HepG2 (cell line): ENCODE results near the gene IQGAP2. TPM values are rescaled to one million over a fixed set of nuclear protein-coding genes. Genes with fewer than 3 reads are reported as not detected.

Source experiments
- ASH2L ChIP-seq: fragments of 300-600, 200-600 bp; sonication (generic); IDR thresholded peaks from 2 replicates; pipeline ENCODE4 v1.7.0; 2017; ENCODE audit warnings: low read depth, mild to moderate bottlenecking, moderate library complexity, mixed read lengths, low read length; ENCODE audit not compliant: insufficient read length
- GTF3A ChIP-seq: sonication (generic); formaldehyde crosslinking; conservative IDR thresholded peaks from 2 replicates; pipeline ENCODE4 v1.4.0; 2020; ENCODE audit warnings: mild to moderate bottlenecking, missing genetic modification reagents
- HNF1B ChIP-seq: sonication (generic); formaldehyde crosslinking; IDR thresholded peaks from 2 replicates; pipeline ENCODE4 v1.5.1; 2020; ENCODE audit warnings: mild to moderate bottlenecking, moderate library complexity, missing genetic modification reagents
- HNRNPH1 ChIP-seq: fragments of 200-400 bp; formaldehyde crosslinking; optimal IDR thresholded peaks from 2 replicates; pipeline ENCODE3; 2017; ENCODE audit warnings: mild to moderate bottlenecking, low read depth, low read length
- HOXA3 ChIP-seq: sonication (generic); formaldehyde crosslinking; IDR thresholded peaks from 2 replicates; pipeline ENCODE4 v1.5.0; 2020; ENCODE audit warnings: missing genetic modification reagents
- HOXD1 ChIP-seq: sonication (generic); formaldehyde crosslinking; IDR thresholded peaks from 2 replicates; pipeline ENCODE4 v1.5.0; 2020; ENCODE audit warnings: missing genetic modification reagents
- KAT2B ChIP-seq: fragments of 150-350 bp; IDR thresholded peaks from 2 replicates; pipeline ENCODE4 v1.6.1; 2014; ENCODE audit warnings: low read depth, low read length, borderline replicate concordance
- LRRFIP1 ChIP-seq: sonication (generic); formaldehyde crosslinking; conservative IDR thresholded peaks from 2 replicates; pipeline ENCODE4 v1.4.0; 2020; ENCODE audit warnings: missing genetic modification reagents
- MED13 ChIP-seq: sonication (generic); formaldehyde crosslinking; IDR thresholded peaks from 2 replicates; pipeline ENCODE4 v1.5.0; 2020; ENCODE audit warnings: missing genetic modification reagents
- MYNN ChIP-seq: sonication (generic); formaldehyde crosslinking; IDR thresholded peaks from 2 replicates; pipeline ENCODE4 v1.4.0; 2020; ENCODE audit warnings: mild to moderate bottlenecking, low read depth, missing genetic modification reagents
- NFE2L2 ChIP-seq: fragments of 150-350 bp; IDR thresholded peaks from 2 replicates; pipeline ENCODE4 v1.6.1; 2014; ENCODE audit warnings: low read length
- RCOR2 ChIP-seq: IDR thresholded peaks from 2 replicates; pipeline ENCODE4 v1.6.1; 2016; ENCODE audit warnings: missing biosample characterization, missing genetic modification reagents
- SOX5 ChIP-seq: IDR thresholded peaks from 2 replicates; pipeline ENCODE4 v1.6.1; 2016; ENCODE audit warnings: borderline replicate concordance
- ZMYM4 ChIP-seq: sonication (generic); formaldehyde crosslinking; IDR thresholded peaks from 2 replicates; pipeline ENCODE4 v1.8.1; 2023; ENCODE audit warnings: mild to moderate bottlenecking, missing genetic modification reagents
- ZNF10 ChIP-seq: sonication (generic); formaldehyde crosslinking; IDR thresholded peaks from 2 replicates; pipeline ENCODE4 v1.4.0; 2020; ENCODE audit warnings: mild to moderate bottlenecking, low read depth, missing genetic modification reagents, borderline replicate concordance
- ZNF33B ChIP-seq: sonication (generic); formaldehyde crosslinking; IDR thresholded peaks from 2 replicates; pipeline ENCODE4 v1.5.1; 2020; ENCODE audit warnings: mild to moderate bottlenecking, missing genetic modification reagents
- ZNF432 ChIP-seq: sonication (generic); formaldehyde crosslinking; IDR thresholded peaks from 2 replicates; pipeline ENCODE4 v1.5.0; 2020; ENCODE audit warnings: missing genetic modification reagents, mild to moderate bottlenecking, borderline replicate concordance
- ZNF747 ChIP-seq: sonication (generic); formaldehyde crosslinking; IDR thresholded peaks from 2 replicates; pipeline ENCODE4 v1.8.1; 2023; ENCODE audit warnings: missing genetic modification reagents, mild to moderate bottlenecking, borderline replicate concordance
- ZNF878 ChIP-seq: sonication (generic); formaldehyde crosslinking; IDR thresholded peaks from 2 replicates; pipeline ENCODE4 v1.8.1; 2023; ENCODE audit warnings: mild to moderate bottlenecking, missing genetic modification reagents, moderate library complexity
- polyA plus RNA-seq, 8 experiments: library from polyadenylated mRNA; depleted of rRNA in 3 of 8; stranded (reverse) in 7 of 8; unstranded in 1 of 8; fragments of >200 nt; fragmentation: Illumina TruSeq in 4 of 8; extraction: Trizol in 4 of 8; gene quantifications; 2 replicates each; pipeline versions ENCODE4 v1.2.1 to v1.2.3, GENCODE V29; 2011 to 2016; ENCODE audit warnings: low read depth in 4 of 8, missing spikeins in 1 of 8, mixed read lengths in 1 of 8; ENCODE audit not compliant: insufficient read depth in 1 of 8
- total RNA-seq, 5 experiments: library from RNA; depleted of rRNA; stranded (reverse); fragments of >200 nt; fragmentation: Illumina TruSeq; extraction: Trizol; gene quantifications; 2 replicates each; pipeline ENCODE4 v1.2.3, GENCODE V29; 2016; ENCODE audit warnings: low read depth in 1 of 5
- TF ChIP-seq, protein P1 (sequence below): IDR thresholded peaks from 2 replicates; pipeline ENCODE4 v1.6.1; 2016; ENCODE audit warnings: mild to moderate bottlenecking, missing biosample characterization, missing genetic modification reagents
- TF ChIP-seq, protein P2 (sequence below): sonication (generic); formaldehyde crosslinking; IDR thresholded peaks from 2 replicates; pipeline ENCODE4 v1.8.0; 2022; ENCODE audit warnings: mild to moderate bottlenecking, missing genetic modification reagents, borderline replicate concordance
- TF ChIP-seq, protein P3 (sequence below): conservative IDR thresholded peaks from 2 replicates; pipeline ENCODE4 v1.6.1; 2018; ENCODE audit warnings: missing genetic modification reagents

The IQGAP2 gene
- total and polyA plus RNA-seq, 2 of the 13 experiments (the other 11 are each of a cell fraction or from before 2014, with no cell fraction given), result 35.2 to 83.3 TPM

DNA sequence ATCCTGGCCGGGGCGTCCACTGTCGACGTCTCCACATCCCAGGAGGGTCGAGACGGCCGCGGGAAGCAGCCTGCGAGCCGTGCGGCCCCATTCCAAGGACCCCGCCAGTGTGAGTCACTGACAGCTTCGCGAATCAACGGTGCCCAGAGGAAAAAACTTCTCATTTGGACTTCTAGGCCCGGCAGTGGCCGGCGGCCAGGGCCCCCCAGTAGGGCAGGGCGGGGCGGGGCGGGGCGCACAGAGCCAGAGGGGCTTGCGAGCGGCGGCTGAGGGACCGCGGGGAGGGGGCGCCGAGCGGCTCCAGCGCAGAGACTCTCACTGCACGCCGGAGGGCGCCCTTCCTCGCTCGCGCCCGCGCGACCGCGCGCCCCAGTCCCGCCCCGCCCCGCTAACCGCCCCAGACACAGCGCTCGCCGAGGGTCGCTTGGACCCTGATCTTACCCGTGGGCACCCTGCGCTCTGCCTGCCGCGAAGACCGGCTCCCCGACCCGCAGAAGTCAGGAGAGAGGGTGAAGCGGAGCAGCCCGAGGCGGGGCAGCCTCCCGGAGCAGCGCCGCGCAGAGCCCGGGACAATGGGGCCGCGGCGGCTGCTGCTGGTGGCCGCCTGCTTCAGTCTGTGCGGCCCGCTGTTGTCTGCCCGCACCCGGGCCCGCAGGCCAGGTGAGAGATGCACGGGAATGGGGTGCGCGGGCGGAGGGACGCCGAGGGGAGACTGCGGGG lies 312.8 kb downstream of the IQGAP2 start, which contains the start of gene F2R (continued):
- no peak for TF ChIP-seq LRRFIP1 (CRISPR knock-in tag)
- TF ChIP-seq, protein P1, sequence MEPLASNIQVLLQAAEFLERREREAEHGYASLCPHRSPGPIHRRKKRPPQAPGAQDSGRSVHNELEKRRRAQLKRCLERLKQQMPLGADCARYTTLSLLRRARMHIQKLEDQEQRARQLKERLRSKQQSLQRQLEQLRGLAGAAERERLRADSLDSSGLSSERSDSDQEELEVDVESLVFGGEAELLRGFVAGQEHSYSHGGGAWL, result no peak; the same call in 1 of the 2 replicates
- peak; percentile 18; the same call in 1 of the 2 replicates for TF ChIP-seq ZMYM4 (CRISPR knock-in tag)
- no peak for TF ChIP-seq MYNN
- no peak for TF ChIP-seq NFE2L2
- no peak for TF ChIP-seq GTF3A (CRISPR knock-in tag)
- TF ChIP-seq ZNF33B (CRISPR knock-in tag), result no peak
- no peak for TF ChIP-seq HOXD1 (CRISPR knock-in tag)
- TF ChIP-seq HNF1B (CRISPR knock-in tag), result 0 out of 2 replicates have a peak, but pooled peaks have one; percentile 9
- no peak for TF ChIP-seq ZNF432 (CRISPR knock-in tag)
- TF ChIP-seq HNRNPH1, result no peak
- peak; percentile 30; the same call in 1 of the 2 replicates for TF ChIP-seq HOXA3 (CRISPR knock-in tag)
- TF ChIP-seq, protein P2, sequence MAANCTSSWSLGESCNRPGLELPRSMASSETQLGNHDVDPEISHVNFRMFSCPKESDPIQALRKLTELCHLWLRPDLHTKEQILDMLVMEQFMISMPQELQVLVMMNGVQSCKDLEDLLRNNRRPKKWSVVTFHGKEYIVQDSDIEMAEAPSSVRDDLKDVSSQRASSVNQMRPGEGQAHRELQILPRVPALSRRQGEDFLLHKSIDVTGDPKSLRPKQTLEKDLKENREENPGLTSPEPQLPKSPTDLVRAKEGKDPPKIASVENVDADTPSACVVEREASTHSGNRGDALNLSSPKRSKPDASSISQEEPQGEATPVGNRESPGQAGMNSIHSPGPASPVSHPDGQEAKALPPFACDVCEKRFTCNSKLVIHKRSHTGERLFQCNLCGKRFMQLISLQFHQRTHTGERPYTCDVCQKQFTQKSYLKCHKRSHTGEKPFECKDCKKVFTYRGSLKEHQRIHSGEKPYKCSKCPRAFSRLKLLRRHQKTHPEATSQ (CRISPR knock-in tag), result no peak
- TF ChIP-seq, protein P3, sequence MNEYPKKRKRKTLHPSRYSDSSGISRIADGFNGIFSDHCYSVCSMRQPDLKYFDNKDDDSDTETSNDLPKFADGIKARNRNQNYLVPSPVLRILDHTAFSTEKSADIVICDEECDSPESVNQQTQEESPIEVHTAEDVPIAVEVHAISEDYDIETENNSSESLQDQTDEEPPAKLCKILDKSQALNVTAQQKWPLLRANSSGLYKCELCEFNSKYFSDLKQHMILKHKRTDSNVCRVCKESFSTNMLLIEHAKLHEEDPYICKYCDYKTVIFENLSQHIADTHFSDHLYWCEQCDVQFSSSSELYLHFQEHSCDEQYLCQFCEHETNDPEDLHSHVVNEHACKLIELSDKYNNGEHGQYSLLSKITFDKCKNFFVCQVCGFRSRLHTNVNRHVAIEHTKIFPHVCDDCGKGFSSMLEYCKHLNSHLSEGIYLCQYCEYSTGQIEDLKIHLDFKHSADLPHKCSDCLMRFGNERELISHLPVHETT (CRISPR knock-in tag), result no peak
- no peak for TF ChIP-seq MED13 (CRISPR knock-in tag)
- TF ChIP-seq RCOR2 (CRISPR knock-in tag), result no peak
- no peak for TF ChIP-seq SOX5 (CRISPR knock-in tag)
- TF ChIP-seq KAT2B, result no peak
- TF ChIP-seq ZNF878 (CRISPR knock-in tag), result no peak
- TF ChIP-seq ASH2L, result peak; percentile 29
- no peak for TF ChIP-seq ZNF10 (CRISPR knock-in tag)
- TF ChIP-seq ZNF747 (CRISPR knock-in tag), result no peak; the same call in 1 of the 2 replicates
